ENCODE results near the gene FOXQ1. TPM values are rescaled to one million over a fixed set of nuclear protein-coding genes. Genes with fewer than 3 reads are reported as not detected.

Gene FOXQ1
- total RNA-seq, 1 donor from 2014 or later, result not detected

DNA sequence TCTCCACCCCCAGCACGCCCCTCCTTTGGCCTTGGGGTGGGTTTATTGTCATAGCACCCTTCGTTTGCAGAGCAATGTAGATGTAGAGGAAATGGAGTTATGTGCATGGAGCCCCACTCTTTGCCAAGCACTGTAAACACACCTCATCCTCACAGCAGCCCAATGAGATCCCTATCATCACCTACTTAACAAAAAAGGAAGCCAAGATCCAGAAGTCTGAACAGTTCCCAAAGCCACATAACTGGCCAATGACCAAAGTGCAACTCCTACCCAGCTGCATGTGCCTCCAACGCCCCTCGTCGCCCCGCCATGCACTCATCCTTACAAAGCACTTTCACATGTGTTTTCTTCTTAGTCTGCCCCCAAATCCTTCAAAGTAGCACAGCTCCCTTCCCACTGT lies 21.8 kb upstream of the FOXQ1 start:
- intact Hi-C loops (cut with micrococcal nuclease), result no loop called here

- intact Hi-C loops (cut with micrococcal nuclease), result no loop called here
Observed at GRCh38 chr6:1290805-1291204, 21.1 kb upstream of the FOXQ1 start.

DNA sequence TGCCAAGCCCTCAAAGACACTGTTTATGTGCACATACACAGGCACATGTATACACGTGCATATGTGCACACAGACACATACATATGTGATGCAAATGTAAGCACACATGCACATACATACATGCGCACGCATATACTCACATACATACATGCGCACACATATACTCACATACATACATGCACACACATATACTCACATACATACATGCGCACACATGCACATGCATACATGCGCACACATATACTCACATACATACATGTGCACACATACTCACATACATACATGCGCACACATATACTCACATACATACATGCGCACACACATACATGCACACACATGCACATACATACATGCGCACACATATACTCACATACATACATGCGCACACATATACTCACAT lies 20.5 kb upstream of the FOXQ1 start:
- intact Hi-C loops (cut with micrococcal nuclease), result no loop called here

DNA sequence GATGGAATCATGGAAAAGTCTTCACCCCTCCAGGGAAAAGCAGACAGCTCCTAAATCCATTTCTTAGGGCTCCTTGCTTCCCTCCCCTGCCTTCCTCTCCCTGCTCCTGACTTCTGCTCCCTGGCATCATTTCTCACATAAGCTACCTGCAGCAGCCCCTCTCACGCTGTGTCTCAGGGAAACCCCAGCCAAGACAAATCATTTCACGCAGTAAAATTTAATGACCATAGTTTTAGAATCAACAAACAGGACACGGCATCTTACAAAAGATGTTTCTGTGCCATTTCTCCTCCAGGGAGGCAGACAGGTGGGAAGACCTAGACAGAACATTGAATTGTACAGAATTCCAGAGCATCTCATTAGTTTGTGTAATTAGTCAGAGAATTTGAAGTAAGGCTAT lies 16.5 kb upstream of the FOXQ1 start:
- intact Hi-C loops (cut with micrococcal nuclease), result no loop called here

GRCh38 chr6:1296079-1296478 lies 15.8 kb upstream of the FOXQ1 start:
- intact Hi-C loops (cut with micrococcal nuclease), result no loop called here

DNA sequence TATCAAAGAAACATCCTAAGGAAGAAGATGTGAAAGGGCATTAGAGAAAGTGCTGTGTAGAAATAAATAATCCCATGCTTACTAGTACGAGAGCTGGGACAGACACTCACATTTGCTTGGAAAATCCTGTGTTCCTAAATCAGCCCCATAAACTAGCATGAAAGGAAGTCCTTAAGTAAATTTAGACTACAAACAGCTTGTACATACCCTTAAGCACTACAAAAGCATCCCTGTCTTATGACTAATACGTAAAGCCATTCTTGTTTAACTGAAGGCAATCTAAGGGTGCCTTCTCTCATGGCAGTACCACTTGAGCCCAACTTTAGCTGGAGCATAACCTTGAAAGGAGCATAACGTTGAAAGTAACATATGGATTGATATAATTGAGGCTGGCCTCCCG lies 15.4 kb upstream of the FOXQ1 start:
- intact Hi-C loops (cut with micrococcal nuclease), result no loop called here

GRCh38 chr6:1297746-1298145 lies 14.2 kb upstream of the FOXQ1 start:
- intact Hi-C loops (cut with micrococcal nuclease), result no loop called here

GRCh38 chr6:1298768-1299167 lies 13.1 kb upstream of the FOXQ1 start:
- intact Hi-C loops (cut with micrococcal nuclease), result no loop called here

- intact Hi-C loops (cut with micrococcal nuclease), result loop anchor here (10.0 kb wide), 1 partner anchor 511 kb away; no protein-coding TSS in a partner anchor
Observed at GRCh38 chr6:1306133-1306532, 5.8 kb upstream of the FOXQ1 start.

DNA sequence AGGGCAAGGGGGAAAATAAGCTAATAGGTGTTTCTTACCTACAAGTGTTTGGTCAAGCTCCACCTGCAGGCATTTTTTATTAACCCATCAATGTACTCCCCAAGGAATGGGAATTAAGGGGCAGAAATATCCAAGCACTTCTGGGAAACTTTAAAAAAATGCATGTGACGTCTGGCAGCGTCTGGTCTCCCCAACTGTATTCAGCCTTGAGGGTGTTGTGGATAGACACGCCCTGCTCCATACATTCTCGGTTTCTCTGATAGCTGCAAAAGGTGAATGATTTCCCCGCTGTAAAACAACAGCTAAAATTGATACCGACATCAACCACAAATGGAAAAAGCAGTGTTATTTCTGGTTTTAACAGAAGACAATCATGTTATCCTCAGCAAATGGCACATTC lies 2.5 kb upstream of the FOXQ1 start:
- intact Hi-C loops (cut with micrococcal nuclease), result loop anchor here (10.0 kb wide), 1 partner anchor 515 kb away; no protein-coding TSS in a partner anchor

- intact Hi-C loops (cut with micrococcal nuclease), result loop anchor here (2.0 kb wide), 1 partner anchor 298 kb away; the partner anchor contains the start of gene FOXC1
Observed at GRCh38 chr6:1310628-1311399, 1.1 kb upstream of the FOXQ1 start.

DNA sequence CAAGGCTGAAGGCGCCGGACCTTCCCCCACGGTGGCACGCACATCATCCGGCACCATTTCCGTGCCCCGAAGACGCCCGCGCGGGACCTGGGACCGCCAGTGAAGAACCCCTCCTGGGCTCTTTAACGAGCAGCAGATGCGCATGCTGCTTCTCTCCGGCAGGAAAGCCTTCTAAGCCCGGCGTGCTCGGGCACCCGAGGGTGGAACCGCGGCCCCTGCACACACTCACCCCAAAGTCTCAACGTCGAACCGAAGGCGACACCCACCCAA lies 240 bp downstream of the FOXQ1 start:
- intact Hi-C loops (cut with micrococcal nuclease), result no loop called here

- intact Hi-C loops (cut with micrococcal nuclease), result no loop called here
Observed at GRCh38 chr6:1312473-1313367, 822 bp downstream of the FOXQ1 start.

DNA sequence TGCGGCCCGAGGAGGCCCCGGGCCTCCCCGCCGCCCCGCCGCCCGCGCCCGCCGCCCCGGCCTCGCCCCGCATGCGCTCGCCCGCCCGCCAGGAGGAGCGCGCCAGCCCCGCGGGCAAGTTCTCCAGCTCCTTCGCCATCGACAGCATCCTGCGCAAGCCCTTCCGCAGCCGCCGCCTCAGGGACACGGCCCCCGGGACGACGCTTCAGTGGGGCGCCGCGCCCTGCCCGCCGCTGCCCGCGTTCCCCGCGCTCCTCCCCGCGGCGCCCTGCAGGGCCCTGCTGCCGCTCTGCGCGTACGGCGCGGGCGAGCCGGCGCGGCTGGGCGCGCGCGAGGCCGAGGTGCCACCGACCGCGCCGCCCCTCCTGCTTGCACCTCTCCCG lies 1.5 kb downstream of the FOXQ1 start:
- intact Hi-C loops (cut with micrococcal nuclease), result no loop called here

- intact Hi-C loops (cut with micrococcal nuclease), result loop anchor here (2.0 kb wide), 1 partner anchor 67 kb away; no protein-coding TSS in a partner anchor
Observed at GRCh38 chr6:1313767-1314503, 2.0 kb downstream of the FOXQ1 start.

- intact Hi-C loops (cut with micrococcal nuclease), result loop anchor here (2.0 kb wide), 1 partner anchor 66 kb away; no protein-coding TSS in a partner anchor
Observed at GRCh38 chr6:1314617-1315016, 2.7 kb downstream of the FOXQ1 start.

- intact Hi-C loops (cut with micrococcal nuclease), result loop anchor here (2.0 kb wide), 1 partner anchor 66 kb away; no protein-coding TSS in a partner anchor
Observed at GRCh38 chr6:1315201-1315559, 3.3 kb downstream of the FOXQ1 start.

GRCh38 chr6:1315560-1316386 lies 3.9 kb downstream of the FOXQ1 start:
- intact Hi-C loops (cut with micrococcal nuclease), result loop anchor here (2.0 kb wide), 1 partner anchor 65 kb away; no protein-coding TSS in a partner anchor

- intact Hi-C loops (cut with micrococcal nuclease), result no loop called here
Observed at GRCh38 chr6:1316489-1316971, 4.6 kb downstream of the FOXQ1 start.

DNA sequence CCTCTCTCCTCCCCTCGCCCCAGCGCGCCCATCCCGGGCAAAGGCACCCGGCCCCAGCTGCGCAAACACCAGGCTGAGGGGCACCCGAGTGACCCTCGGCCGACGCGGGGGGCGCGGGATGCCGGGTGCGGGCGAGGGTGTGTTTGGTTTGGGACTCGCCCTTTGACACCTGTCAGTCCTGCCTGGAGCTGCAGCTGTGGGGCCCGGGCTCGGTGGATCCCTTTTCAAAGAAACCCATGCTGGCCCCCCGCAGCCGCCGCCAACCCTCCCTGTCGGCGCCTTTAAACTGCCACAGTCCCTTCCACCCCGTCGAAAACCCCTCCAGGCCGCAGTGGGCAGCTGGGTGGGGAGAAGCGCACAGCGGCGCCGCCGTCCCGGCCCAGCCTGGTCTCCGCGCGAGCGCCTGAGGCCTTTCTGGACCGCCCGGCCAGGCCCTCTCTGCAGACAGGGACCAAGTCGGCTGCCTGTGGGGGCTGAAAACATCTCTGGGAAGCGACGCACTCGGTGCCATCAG lies 5.5 kb downstream of the FOXQ1 start:
- intact Hi-C loops (cut with micrococcal nuclease), result no loop called here
